Aorta (tissue), 5 donors: ENCODE measurements around the gene FLVCR2. TPM values are rescaled to one million over a fixed set of nuclear protein-coding genes. Genes with fewer than 3 reads are reported as not detected.

Experiments used
- ATAC-seq: fragments of 200-7000 bp; cut with Tn5 transposase; one replicate; pipeline ENCODE4 v1.9.1; 2022; ENCODE audit warnings: moderate library complexity; ENCODE audit not compliant: low FRiP score
- DNase-seq, 2 donors: peaks; one replicate each; pipeline ENCODE4 v3.0.0-alpha.2; 2020
- H3K27ac ChIP-seq, 2 donors: one replicate each; pipeline ENCODE4 v1.5.1; 2013; ENCODE audit warnings: low read length in 2 of 2, mild to moderate bottlenecking in 2 of 2, moderate library complexity in 2 of 2, control low read depth in 1 of 2, inconsistent platforms in 1 of 2, low read depth in 1 of 2
- H3K27me3 ChIP-seq, 2 donors: one replicate each; pipeline ENCODE4 v1.6.1; 2013; ENCODE audit warnings: control low read depth in 1 of 2, low read length in 1 of 2, mild to moderate bottlenecking in 1 of 2, moderate library complexity in 1 of 2; ENCODE audit not compliant: insufficient read depth in 2 of 2, control insufficient read depth in 1 of 2
- H3K36me3 ChIP-seq, 2 donors: one replicate each; pipeline ENCODE4 v1.6.1; 2013; ENCODE audit warnings: control low read depth in 1 of 2, low read length in 1 of 2, mild to moderate bottlenecking in 1 of 2; ENCODE audit not compliant: insufficient read depth in 2 of 2, control insufficient read depth in 1 of 2
- H3K4me1 ChIP-seq, 2 donors: one replicate each; pipeline ENCODE4 v1.6.1; 2013; ENCODE audit warnings: low read length in 2 of 2, control low read depth in 1 of 2, mild to moderate bottlenecking in 1 of 2, moderate library complexity in 1 of 2; ENCODE audit not compliant: insufficient read depth in 2 of 2, control insufficient read depth in 1 of 2
- H3K4me3 ChIP-seq, 2 donors: one replicate each; pipeline ENCODE4 v1.5.1; 2013; ENCODE audit warnings: low read length in 2 of 2, control low read depth in 1 of 2, mild to moderate bottlenecking in 1 of 2
- H3K9me3 ChIP-seq: one replicate; pipeline ENCODE4 v1.6.1; 2013; ENCODE audit warnings: mild to moderate bottlenecking, low read length; ENCODE audit not compliant: control insufficient read depth
- WGBS, 2 donors: extraction: QIAGEN DNeasy Blood & Tissue Kit; methylation state at CpG; one replicate each; pipeline ENCODE4 v1.1.7; 2013; 5-methylcytosine and 5-hydroxymethylcytosine counted together
- intact Hi-C, 2 donors: fragments of 100-400 bp; cut with DNase I; formaldehyde crosslinking; loops; one replicate each; pipeline versions ENCODE4 v1.14.2 to v1.15.0; 2022
- polyA plus RNA-seq, 2 donors: library from polyadenylated mRNA; stranded (reverse); fragments of 200-250 nt; gene quantifications; one replicate each; pipeline ENCODE4 v1.2.3, GENCODE V29; 2013
- total RNA-seq, 2 donors: library from RNA; stranded (reverse); fragmentation: NEBNext Ultra II Directional; extraction: Animal tissue kit (Norgen Biotek cat#: 25700); gene quantifications; one replicate each; pipeline ENCODE4 v1.2.1, GENCODE V29; 2021
- donor health status: healthy with polysubstance abuse.
- donor health status: Bipolar disorder and iron deficiency.
- donor health status: DM: no; HTN: no; CAD: no.
- donor health status: DM: no; HTN: no; CAD: no.
- donor health status: DM: yes; HTN: yes; CAD: no.

Gene FLVCR2
- total and polyA plus RNA-seq, 4 donors = 0.38 to 15.4 (median 11.1) TPM

- Histone ChIP-seq H3K36me3 (peaks cover 9 to 11% of the 10 kb centered on the region in 2 donors), H3K9me3 (no peaks in the 10 kb centered on the region), H3K4me1 (no peaks in the 10 kb centered on the region), H3K4me3 (no peak overlapping the region), H3K27me3 (no peaks in the 10 kb centered on the region), H3K27ac (no peak overlapping the region)
- 98 to 100% methylated on average over 1 of the region's 1 CpG for WGBS, 2 donors
- ATAC-seq = no peak
- intact Hi-C loops = loop anchor here in 1 of 2 donors (2.0 kb wide), 1 partner anchor 75 kb away; the partner anchor contains the start of gene FLVCR2
- DNase-seq = no peak
Observed at GRCh38 chr14:75653563-75653962, 75.1 kb downstream of the FLVCR2 start.

GRCh38 chr14:75654127-75654732 is 75.8 kb downstream of the FLVCR2 start:
- H3K27ac ChIP-seq = no peak overlapping the region
- 5 to 8% methylated on average over 4 of the region's 4 CpGs for WGBS, 2 donors
- H3K4me1 ChIP-seq = no peaks in the 10 kb centered on the region
- H3K36me3 ChIP-seq = peaks cover 9 to 11% of the 10 kb centered on the region in 2 donors
- H3K27me3 ChIP-seq = no peaks in the 10 kb centered on the region
- no peaks in the 10 kb centered on the region for H3K9me3 ChIP-seq
- no peak overlapping the region for H3K4me3 ChIP-seq
- ATAC-seq (peak; percentile 91), DNase-seq (peak; percentile 83 to 92)
- intact Hi-C loops = loop anchor here in 1 of 2 donors (1.0 kb wide), 1 partner anchor 76 kb away; the partner anchor contains the start of gene FLVCR2

GRCh38 chr14:75655235-75655634 is 76.8 kb downstream of the FLVCR2 start:
- DNase-seq (no peak), ATAC-seq (no peak)
- Histone ChIP-seq H3K27me3 (no peaks in the 10 kb centered on the region), H3K4me3 (no peak overlapping the region), H3K9me3 (no peaks in the 10 kb centered on the region), H3K36me3 (peaks cover 9 to 10% of the 10 kb centered on the region in 2 donors), H3K4me1 (no peaks in the 10 kb centered on the region), H3K27ac (no peak overlapping the region)
- 0% methylated on average over 1 of the region's 1 CpG for WGBS, 2 donors
- intact Hi-C loops = no loop called here

GRCh38 chr14:75657331-75657730 is 78.9 kb downstream of the FLVCR2 start:
- DNase-seq = no peak
- H3K36me3 ChIP-seq = peaks cover 3 to 5% of the 10 kb centered on the region in 2 donors
- H3K4me1 ChIP-seq = no peaks in the 10 kb centered on the region
- H3K4me3 ChIP-seq = no peak overlapping the region
- intact Hi-C loops = no loop called here
- no peaks in the 10 kb centered on the region for H3K9me3 ChIP-seq
- H3K27me3 ChIP-seq = no peaks in the 10 kb centered on the region
- WGBS, 2 donors = 70 to 74% methylated on average over 4 of the region's 4 CpGs
- ATAC-seq = no peak
- H3K27ac ChIP-seq = no peak overlapping the region

GRCh38 chr14:75658957-75659356 is 80.5 kb downstream of the FLVCR2 start:
- Histone ChIP-seq H3K27ac (no peak overlapping the region), H3K36me3 (peaks cover 3 to 5% of the 10 kb centered on the region in 2 donors)
- WGBS, 2 donors = 92 to 93% methylated on average over 2 of the region's 2 CpGs

GRCh38 chr14:75660238-75660629 is 81.8 kb downstream of the FLVCR2 start:
- Histone ChIP-seq H3K9me3 (no peaks in the 10 kb centered on the region), H3K27ac (peak overlapping the region in 1 of 2 donors; percentile 43), H3K27me3 (no peaks in the 10 kb centered on the region), H3K4me1 (no peaks in the 10 kb centered on the region), H3K36me3 (peaks cover 3 to 5% of the 10 kb centered on the region in 2 donors), H3K4me3 (peak overlapping the region; percentile 40 to 71)
- ATAC-seq = no peak
- no peak for DNase-seq
- intact Hi-C loops = no loop called here
- 8 to 17% methylated on average over 4 of the region's 4 CpGs for WGBS, 2 donors

More at GRCh38 chr14:75658957-75659356, 80.5 kb downstream of the FLVCR2 start:
- Histone ChIP-seq H3K4me3 (no peak overlapping the region), H3K4me1 (no peaks in the 10 kb centered on the region), H3K27me3 (no peaks in the 10 kb centered on the region), H3K9me3 (no peaks in the 10 kb centered on the region)
- intact Hi-C loops = no loop called here
- no peak for DNase-seq
- no peak for ATAC-seq

- intact Hi-C loops = no loop called here
- ATAC-seq (peak; percentile 98), DNase-seq (peak; percentile 98)
- no peaks in the 10 kb centered on the region for H3K9me3 ChIP-seq
- peaks cover 3 to 5% of the 10 kb centered on the region in 2 donors for H3K36me3 ChIP-seq
- 0 to 1% methylated on average over 59 to 60 of the region's 60 CpGs for WGBS, 2 donors
- no peaks in the 10 kb centered on the region for H3K4me1 ChIP-seq
- no peaks in the 10 kb centered on the region for H3K27me3 ChIP-seq
- H3K27ac ChIP-seq = peak within 1 kb of the TSS in 1 of 2 donors; percentile 82
- H3K4me3 ChIP-seq = peak within 1 kb of the TSS; percentile 96 to 97
Observed at GRCh38 chr14:75660630-75661498, 82.4 kb downstream of the FLVCR2 start, which contains the start of the genes ERG28 and TTLL5. Gene ERG28, minus strand, starts transcription at chr14:75660876. Its CDS starts 3,374 bp downstream, at chr14:75657502. Gene TTLL5, plus strand, starts transcription at chr14:75661246. Its CDS starts 1,904 bp downstream, at chr14:75663150.

- Histone ChIP-seq H3K4me1 (no peaks in the 10 kb centered on the region), H3K27ac (peak overlapping the region in 1 of 2 donors; percentile 82), H3K27me3 (no peaks in the 10 kb centered on the region), H3K4me3 (peak overlapping the region; percentile 96 to 97), H3K36me3 (peaks cover 0 to 2% of the 10 kb centered on the region in 2 donors), H3K9me3 (no peaks in the 10 kb centered on the region)
- WGBS, 2 donors = 0 to 1% methylated on average over 18 of the region's 18 CpGs
- DNase-seq (no peak), ATAC-seq (no peak)
- intact Hi-C loops = no loop called here
Observed at GRCh38 chr14:75661499-75661814, 83.0 kb downstream of the FLVCR2 start.
